Heart left ventricle (tissue), 13 donors: Measurements from ENCODE around the gene ARHGEF26.

Experiments used
- CTCF ChIP-seq, 12 donors: fragments of 200-600 bp; sonication (generic) in 4 of 12; IDR thresholded peaks; one replicate each; pipeline versions ENCODE4 v1.5.0 to v1.8.0; 2018 to 2022; ENCODE audit warnings: antibody characterized with exemption in 12 of 12, mild to moderate bottlenecking in 5 of 12
- POLR2A ChIP-seq, 2 donors: fragments of 450-650 bp; IDR thresholded peaks; one replicate each; pipeline ENCODE4 v1.6.1; 2017; ENCODE audit warnings: antibody characterized with exemption in 2 of 2, mild to moderate bottlenecking in 2 of 2, moderate library complexity in 2 of 2
- donor health status: ischemic (EF 13 %, LVEDD 7.1; RV severe dilation, severe dysfunction).
- donor health status: DM: no; HTN: yes; CAD: no.
- donor health status: DM: no; HTN: no; CAD: no.
- donor health status: ischemic (EF 25% LVEDD 6.9; RV normal size, moderate dysfunction).
- donor health status: ischemic (EF 25% LVEDD 5.7; RV mildly dilated, moderate dysfunction).
- donor health status: ischemic (EF 35%, LVEDD 5.7; RV mildly dilated, moderate dysfunction).
- donor health status: nonischemic (EF 11% LVEDD 7.7; RV severe dilation, severe dysfunction).
- donor health status: DM: yes; HTN: yes; CAD: no.
- donor health status: PGD.
- donor health status: ischemic (EF 29% LVEDD 5.4; RV normal size, mild dysfunction).
- donor health status: nonischemic (EF 23%, LVEDD 6.1; RV moderate dilation, normal function).

GRCh38 chr3:154195620-154196356 is 74.6 kb downstream of the ARHGEF26 start:
- no peak for TF ChIP-seq CTCF (IDR thresholded peaks at IDR 0.05)
- TF ChIP-seq POLR2A (IDR thresholded peaks at IDR 0.05) = no peak
